ENCODE data around the gene KCNK1.

Gene KCNK1

GRCh38 chr1:233640179-233640578 lies 26.3 kb downstream of the KCNK1 start:
- no peak for DNase-seq

GRCh38 chr1:233641029-233641428 lies 27.1 kb downstream of the KCNK1 start:
- DNase-seq = no peak

- DNase-seq = no peak
Observed at GRCh38 chr1:233647073-233647472, 33.2 kb downstream of the KCNK1 start.

GRCh38 chr1:233647636-233648035 lies 33.7 kb downstream of the KCNK1 start:
- DNase-seq = no peak

- DNase-seq = no peak
Observed at GRCh38 chr1:233651061-233651460, 37.2 kb downstream of the KCNK1 start.

GRCh38 chr1:233651563-233652233 lies 37.8 kb downstream of the KCNK1 start:
- no peak for DNase-seq

- no peak for DNase-seq
Observed at GRCh38 chr1:233652526-233652925, 38.6 kb downstream of the KCNK1 start.

GRCh38 chr1:233654658-233655280 lies 40.9 kb downstream of the KCNK1 start:
- DNase-seq = no peak

GRCh38 chr1:233655301-233655740 lies 41.4 kb downstream of the KCNK1 start:
- no peak for DNase-seq

- peak; percentile 42 for DNase-seq
Observed at GRCh38 chr1:233656032-233656635, 42.2 kb downstream of the KCNK1 start.

GRCh38 chr1:233656687-233657086 lies 42.8 kb downstream of the KCNK1 start:
- no peak for DNase-seq

GRCh38 chr1:233657466-233657865 lies 43.6 kb downstream of the KCNK1 start:
- no peak for DNase-seq

GRCh38 chr1:233659495-233659894 lies 45.6 kb downstream of the KCNK1 start:
- no peak for DNase-seq

GRCh38 chr1:233661376-233662159 lies 47.7 kb downstream of the KCNK1 start:
- DNase-seq = peak; percentile 86

- DNase-seq = peak; percentile 68
Observed at GRCh38 chr1:233662575-233663304, 48.8 kb downstream of the KCNK1 start.

GRCh38 chr1:233664253-233664652 lies 50.3 kb downstream of the KCNK1 start:
- no peak for DNase-seq

GRCh38 chr1:233664804-233665574 lies 51.1 kb downstream of the KCNK1 start:
- DNase-seq = no peak

- DNase-seq = no peak
Observed at GRCh38 chr1:233665575-233666270, 51.8 kb downstream of the KCNK1 start.

- DNase-seq = no peak
Observed at GRCh38 chr1:233667741-233668140, 53.8 kb downstream of the KCNK1 start.

- DNase-seq = no peak
Observed at GRCh38 chr1:233668146-233668724, 54.3 kb downstream of the KCNK1 start.

GRCh38 chr1:233668725-233669294 lies 54.9 kb downstream of the KCNK1 start:
- DNase-seq = peak; percentile 52

Measured in RPMI8226 (cell line).